Upper lobe of left lung (tissue), 6 donors: ENCODE data around the gene PATL2. TPM values are rescaled to one million over a fixed set of nuclear protein-coding genes. Genes with fewer than 3 reads are reported as not detected.
"Not testable (repeated sequence)": the region's sequence is repeated elsewhere in the genome, so short reads cannot be mapped to it uniquely, and the experiment has no call there.

Experiments used
- ATAC-seq, 2 donors: fragments of 200-7000 bp; cut with Tn5 transposase; one replicate each; pipeline ENCODE4 v1.9.1; 2022; ENCODE audit warnings: mild to moderate bottlenecking in 2 of 2, moderate library complexity in 2 of 2; ENCODE audit not compliant: low FRiP score in 2 of 2
- DNase-seq, 2 donors: peaks; one replicate each; pipeline ENCODE4 v3.0.0-alpha.2; 2019 to 2020
- H3K27ac ChIP-seq, 4 donors: fragments of 200-600 bp; sonication (generic); one replicate each; pipeline ENCODE4 v1.5.1; 2016 to 2019
- H3K27me3 ChIP-seq, 4 donors: fragments of 200-600 bp; sonication (generic); one replicate each; pipeline ENCODE4 v1.5.1; 2017 to 2019
- H3K36me3 ChIP-seq, 4 donors: fragments of 200-600 bp; sonication (generic); one replicate each; pipeline ENCODE4 v1.5.1; 2016 to 2019
- H3K4me1 ChIP-seq, 4 donors: fragments of 200-600 bp; sonication (generic); one replicate each; pipeline ENCODE4 v1.5.1; 2018 to 2019
- H3K4me3 ChIP-seq, 4 donors: fragments of 200-600 bp; sonication (generic); one replicate each; pipeline ENCODE4 v1.5.1; 2017 to 2019; ENCODE audit warnings: mild to moderate bottlenecking in 2 of 4, moderate library complexity in 1 of 4
- H3K9me3 ChIP-seq, 4 donors: fragments of 200-600 bp; sonication (generic); one replicate each; pipeline ENCODE4 v1.5.1; 2018 to 2019
- EP300 ChIP-seq, 4 donors: sonication (generic); formaldehyde crosslinking; IDR thresholded peaks; one replicate each; pipeline ENCODE4 v1.5.1; 2017; ENCODE audit warnings: antibody characterized with exemption in 4 of 4, control low read depth in 2 of 4
- POLR2A ChIP-seq, 4 donors: fragments of 450-650 bp; IDR thresholded peaks; one replicate each; pipeline ENCODE4 v1.5.1; 2016 to 2017; ENCODE audit warnings: antibody characterized with exemption in 4 of 4, mild to moderate bottlenecking in 2 of 4
- POLR2AphosphoS5 ChIP-seq, 2 donors: sonication (generic); formaldehyde crosslinking; IDR thresholded peaks; one replicate each; pipeline ENCODE4 v1.5.1; 2017; ENCODE audit warnings: antibody characterized with exemption in 2 of 2
- WGBS, 2 donors: methylation state at CpG; one replicate each; pipeline ENCODE4 v1.1.5; 2017 to 2018; 5-methylcytosine and 5-hydroxymethylcytosine counted together
- total RNA-seq, 6 donors: library from RNA; depleted of rRNA in 4 of 6; stranded (reverse); fragments of >200 nt in 4 of 6; gene quantifications; one replicate each; pipeline versions ENCODE4 v1.1.0 to v1.2.1, GENCODE V29; 2016 to 2021
- TF ChIP-seq, protein P1 (sequence below), 6 experiments: fragments of 450-650 bp in 4 of 6; fragments of 200-600 bp in 2 of 6; sonication (generic) in 2 of 6; IDR thresholded peaks; one replicate each; pipeline ENCODE4 v1.5.1; 2016 to 2019; ENCODE audit warnings: antibody characterized with exemption in 6 of 6
- donor health status: DM: no; HTN: no; CAD: no; lungs with moderate emphysema.
- donor health status: DM: no; HTN: yes; CAD: no; lungs with severe emphysema.

PATL2 gene
- total RNA-seq, 6 donors from 2014 or later: 2.6 to 30.4 (median 7.8) TPM

DNA sequence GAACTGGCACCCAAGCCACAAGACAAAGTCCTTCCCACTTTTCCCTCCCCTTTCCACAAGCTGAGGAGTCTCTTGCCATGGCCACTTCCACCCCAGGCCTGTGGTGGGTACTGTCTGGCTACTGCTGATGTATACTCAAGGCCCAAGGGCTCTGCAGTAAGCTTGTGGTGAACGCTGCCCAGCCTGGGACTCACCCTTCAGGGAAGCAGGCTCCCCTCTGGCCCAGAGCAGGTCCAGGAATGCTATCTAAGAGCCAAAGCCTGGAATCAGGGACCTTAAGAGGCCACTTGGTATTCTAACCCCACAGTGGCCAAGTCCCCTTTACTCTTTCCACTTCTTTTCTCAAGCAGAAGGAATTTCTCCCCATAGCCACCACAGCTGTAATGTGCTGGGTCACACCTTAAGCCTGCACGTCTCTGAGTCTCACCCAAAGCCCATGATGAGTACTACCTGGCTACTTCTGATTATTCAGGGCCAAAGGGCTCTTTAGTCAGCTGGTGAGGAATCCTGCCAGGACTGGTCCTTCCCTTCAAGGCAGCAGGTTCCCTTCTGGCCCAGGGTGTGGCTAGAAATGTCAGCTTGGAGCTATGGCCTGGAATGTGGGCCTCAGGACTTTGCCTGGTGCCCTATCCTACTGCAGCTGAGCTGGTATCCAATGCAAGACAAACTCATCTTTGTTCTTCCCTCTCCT, 4.0 kb downstream of the PATL2 start:
- Histone ChIP-seq H3K36me3 (no peaks in the 10 kb centered on the region), H3K27me3 (no peaks in the 10 kb centered on the region), H3K9me3 (no peaks in the 10 kb centered on the region), H3K27ac (peak overlapping the region in 3 of 4 donors; percentile 48 to 59 (median 55)), H3K4me3 (no peak overlapping the region), H3K4me1 (peaks cover 3 to 21% (median 14%) of the 10 kb centered on the region in 4 donors)
- 57 to 66% methylated on average over 1 to 2 of the region's 2 CpGs for WGBS, 2 donors
- TF ChIP-seq EP300 (IDR thresholded peaks at IDR 0.05) (no peak), POLR2AphosphoS5 (IDR thresholded peaks at IDR 0.05) (peak in 1 of 2 donors; percentile 16), POLR2A (IDR thresholded peaks at IDR 0.05) (no peak)
- TF ChIP-seq, protein P1, sequence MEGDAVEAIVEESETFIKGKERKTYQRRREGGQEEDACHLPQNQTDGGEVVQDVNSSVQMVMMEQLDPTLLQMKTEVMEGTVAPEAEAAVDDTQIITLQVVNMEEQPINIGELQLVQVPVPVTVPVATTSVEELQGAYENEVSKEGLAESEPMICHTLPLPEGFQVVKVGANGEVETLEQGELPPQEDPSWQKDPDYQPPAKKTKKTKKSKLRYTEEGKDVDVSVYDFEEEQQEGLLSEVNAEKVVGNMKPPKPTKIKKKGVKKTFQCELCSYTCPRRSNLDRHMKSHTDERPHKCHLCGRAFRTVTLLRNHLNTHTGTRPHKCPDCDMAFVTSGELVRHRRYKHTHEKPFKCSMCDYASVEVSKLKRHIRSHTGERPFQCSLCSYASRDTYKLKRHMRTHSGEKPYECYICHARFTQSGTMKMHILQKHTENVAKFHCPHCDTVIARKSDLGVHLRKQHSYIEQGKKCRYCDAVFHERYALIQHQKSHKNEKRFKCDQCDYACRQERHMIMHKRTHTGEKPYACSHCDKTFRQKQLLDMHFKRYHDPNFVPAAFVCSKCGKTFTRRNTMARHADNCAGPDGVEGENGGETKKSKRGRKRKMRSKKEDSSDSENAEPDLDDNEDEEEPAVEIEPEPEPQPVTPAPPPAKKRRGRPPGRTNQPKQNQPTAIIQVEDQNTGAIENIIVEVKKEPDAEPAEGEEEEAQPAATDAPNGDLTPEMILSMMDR (IDR thresholded peaks at IDR 0.05): no peak
- DNase-seq (peak in 1 of 2 donors; percentile 83), ATAC-seq (no peak)

DNA sequence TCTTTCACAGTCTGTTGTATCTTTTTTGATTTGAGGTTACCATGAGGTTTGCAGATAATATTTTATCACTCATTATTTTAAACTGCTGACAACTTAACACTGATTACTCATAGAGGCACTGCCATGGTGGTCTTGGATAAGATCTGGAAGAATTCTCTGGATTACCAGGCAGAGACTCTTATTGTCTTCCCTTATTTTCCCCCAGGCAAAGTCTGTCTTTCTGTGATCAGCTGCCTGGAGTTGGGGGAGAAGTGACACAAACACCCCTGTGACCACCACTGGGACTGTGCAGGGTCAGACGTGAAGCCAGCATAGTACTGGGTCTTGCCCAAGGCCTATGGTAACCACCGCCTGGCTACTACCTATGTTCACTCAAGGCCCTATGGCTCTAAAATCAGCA, 4.7 kb downstream of the PATL2 start:
- Histone ChIP-seq H3K4me1 (peaks cover 3 to 21% (median 14%) of the 10 kb centered on the region in 4 donors), H3K4me3 (no peak overlapping the region), H3K36me3 (no peaks in the 10 kb centered on the region), H3K27me3 (no peaks in the 10 kb centered on the region), H3K9me3 (no peaks in the 10 kb centered on the region), H3K27ac (peak overlapping the region in 3 of 4 donors; percentile 48 to 59 (median 55))
- ATAC-seq: no peak
- no peak for TF ChIP-seq POLR2A (IDR thresholded peaks at IDR 0.05)
- no peak for TF ChIP-seq EP300 (IDR thresholded peaks at IDR 0.05)
- TF ChIP-seq POLR2AphosphoS5 (IDR thresholded peaks at IDR 0.05): no peak
- TF ChIP-seq, protein P1 (IDR thresholded peaks at IDR 0.05): no peak
- no peak for DNase-seq
- 95% methylated on average over 2 of the region's 2 CpGs; no CpG with 5 or more reads in 1 of the 2 donors for WGBS, 2 donors

DNA sequence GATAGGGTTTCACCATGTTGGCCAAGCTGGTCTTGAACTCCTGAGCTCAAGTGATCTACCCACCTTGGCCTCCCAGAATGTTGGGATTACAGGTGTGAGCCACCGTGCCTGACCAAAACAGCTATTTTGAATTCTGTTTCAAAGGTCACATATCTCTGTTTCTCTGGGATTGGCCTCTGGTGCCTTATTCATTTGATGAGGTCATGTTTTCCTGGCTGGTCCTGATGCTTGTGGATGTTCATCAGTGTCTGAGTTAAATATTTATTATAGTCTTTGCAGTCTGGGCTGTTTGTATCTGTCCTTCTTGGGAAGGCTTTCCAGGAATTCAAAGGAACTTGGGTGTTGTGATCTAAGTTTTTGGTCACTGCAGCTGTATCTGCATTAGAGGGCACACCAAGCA, 5.1 kb downstream of the PATL2 start:
- no peak overlapping the region for H3K4me3 ChIP-seq
- no peaks in the 10 kb centered on the region for H3K27me3 ChIP-seq
- no peak overlapping the region for H3K27ac ChIP-seq
- 93 to 100% methylated on average over 1 of the region's 1 CpG for WGBS, 2 donors
- ATAC-seq (no peak), DNase-seq (no peak)
- H3K9me3 ChIP-seq: no peaks in the 10 kb centered on the region
- H3K4me1 ChIP-seq: peaks cover 3 to 21% (median 14%) of the 10 kb centered on the region in 4 donors
- H3K36me3 ChIP-seq: no peaks in the 10 kb centered on the region
- no peak for TF ChIP-seq POLR2A (IDR thresholded peaks at IDR 0.05)
- TF ChIP-seq, protein P1 (IDR thresholded peaks at IDR 0.05): no peak
- TF ChIP-seq POLR2AphosphoS5 (IDR thresholded peaks at IDR 0.05): no peak
- no peak for TF ChIP-seq EP300 (IDR thresholded peaks at IDR 0.05)

DNA sequence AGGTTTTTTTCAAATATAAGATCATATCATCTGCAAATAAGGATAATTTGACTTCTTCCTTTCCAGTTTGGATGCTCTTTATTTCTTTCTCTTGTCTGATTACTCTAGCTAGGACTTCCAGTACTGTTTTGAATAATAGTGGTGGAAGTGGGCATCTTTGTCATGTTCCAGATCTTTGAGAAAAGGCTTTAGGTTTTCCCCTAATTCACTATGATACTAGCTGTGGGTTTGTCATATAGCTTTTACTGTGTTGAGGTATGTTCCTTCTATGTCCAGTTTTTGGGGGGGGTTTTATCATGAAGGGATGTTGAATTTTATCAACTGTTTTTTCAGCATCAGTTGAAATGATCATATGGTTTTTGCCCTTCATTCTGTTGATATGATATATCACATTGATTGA, 10.4 kb downstream of the PATL2 start:
- ATAC-seq: not testable (repeated sequence)

DNA sequence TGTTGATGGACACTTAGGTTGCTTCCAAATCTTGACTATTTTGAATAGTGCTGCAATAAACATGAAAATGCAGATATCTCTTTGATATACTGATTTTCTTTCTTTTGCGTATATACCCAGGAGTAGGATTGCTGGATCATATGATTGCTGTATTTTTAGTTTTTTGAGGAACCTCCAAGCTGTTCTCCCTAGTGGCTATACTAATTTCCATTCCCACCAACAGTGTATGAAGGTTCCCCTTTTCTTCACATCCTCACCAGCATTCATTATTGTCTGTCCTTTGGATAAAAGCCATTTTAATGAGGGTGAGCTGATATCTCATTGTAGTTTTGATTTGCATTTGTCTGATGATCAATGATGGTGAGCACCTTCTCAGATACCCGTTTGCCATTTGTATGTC, 12.5 kb downstream of the PATL2 start:
- no peak overlapping the region for H3K27ac ChIP-seq
- no peaks in the 10 kb centered on the region for H3K27me3 ChIP-seq
- no peak overlapping the region for H3K4me3 ChIP-seq
- TF ChIP-seq POLR2A (IDR thresholded peaks at IDR 0.05) (no peak), POLR2AphosphoS5 (IDR thresholded peaks at IDR 0.05) (no peak), EP300 (IDR thresholded peaks at IDR 0.05) (no peak)
- TF ChIP-seq, protein P1 (IDR thresholded peaks at IDR 0.05): no peak
- WGBS, 2 donors: 87 to 91% methylated on average over 2 of the region's 2 CpGs
- H3K36me3 ChIP-seq: no peaks in the 10 kb centered on the region
- H3K9me3 ChIP-seq: no peaks in the 10 kb centered on the region
- ATAC-seq: no peak
- no peak for DNase-seq
- H3K4me1 ChIP-seq: no peaks in the 10 kb centered on the region

More for the DNA sequence above, 10.4 kb downstream of the PATL2 start:
- H3K9me3 ChIP-seq, H3K36me3 ChIP-seq, DNase-seq, H3K27ac ChIP-seq, H3K4me1 ChIP-seq, H3K27me3 ChIP-seq, H3K4me3 ChIP-seq: not testable (repeated sequence)
